ENCODE results near the gene CCL8. TPM values are rescaled to one million over a fixed set of nuclear protein-coding genes. Genes with fewer than 3 reads are reported as not detected.

The CCL8 gene
- total and polyA plus RNA-seq, 10 of the 15 experiments (the other 5 are each of a cell fraction or from before 2014, with no cell fraction given): not detected

DNA sequence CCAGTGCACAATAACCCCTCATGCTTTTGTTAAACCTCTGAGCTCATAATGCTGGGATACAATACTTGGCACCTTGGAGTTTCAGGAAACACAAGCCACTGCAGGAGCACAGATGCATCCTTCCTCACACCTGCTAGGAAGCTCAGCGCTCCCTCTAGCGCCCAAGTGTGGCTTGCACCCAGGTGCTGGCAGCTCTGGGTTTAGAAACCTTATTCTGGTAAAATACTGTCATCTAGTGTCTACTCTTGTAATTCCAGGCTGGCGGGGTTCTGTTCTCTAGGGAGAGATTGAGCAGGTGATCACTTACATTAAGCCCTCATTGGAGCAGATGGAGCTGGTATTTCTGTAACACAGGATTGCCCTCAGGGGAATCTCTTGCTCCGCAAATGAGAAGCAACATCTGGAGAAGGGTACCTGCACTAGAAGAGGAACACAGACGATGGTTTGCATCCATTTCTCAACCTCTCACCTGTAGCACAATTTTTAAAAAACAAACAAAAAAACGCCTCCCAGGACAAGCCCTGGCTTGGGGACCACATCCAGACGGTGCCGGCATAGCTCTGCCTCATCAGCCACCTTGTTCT, 42.3 kb downstream of the CCL8 start (continued):
- TF ChIP-seq, protein P1, sequence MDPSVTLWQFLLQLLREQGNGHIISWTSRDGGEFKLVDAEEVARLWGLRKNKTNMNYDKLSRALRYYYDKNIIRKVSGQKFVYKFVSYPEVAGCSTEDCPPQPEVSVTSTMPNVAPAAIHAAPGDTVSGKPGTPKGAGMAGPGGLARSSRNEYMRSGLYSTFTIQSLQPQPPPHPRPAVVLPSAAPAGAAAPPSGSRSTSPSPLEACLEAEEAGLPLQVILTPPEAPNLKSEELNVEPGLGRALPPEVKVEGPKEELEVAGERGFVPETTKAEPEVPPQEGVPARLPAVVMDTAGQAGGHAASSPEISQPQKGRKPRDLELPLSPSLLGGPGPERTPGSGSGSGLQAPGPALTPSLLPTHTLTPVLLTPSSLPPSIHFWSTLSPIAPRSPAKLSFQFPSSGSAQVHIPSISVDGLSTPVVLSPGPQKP (IDR thresholded peaks at IDR 0.05; ENCODE audit: low read depth, low read length): no peak
- TF ChIP-seq EGR1 (IDR thresholded peaks at IDR 0.05; ENCODE audit: borderline replicate concordance in 1 of 2, low read depth in 2 of 2, low read length in 2 of 2): no peak
- TF ChIP-seq, protein P2, sequence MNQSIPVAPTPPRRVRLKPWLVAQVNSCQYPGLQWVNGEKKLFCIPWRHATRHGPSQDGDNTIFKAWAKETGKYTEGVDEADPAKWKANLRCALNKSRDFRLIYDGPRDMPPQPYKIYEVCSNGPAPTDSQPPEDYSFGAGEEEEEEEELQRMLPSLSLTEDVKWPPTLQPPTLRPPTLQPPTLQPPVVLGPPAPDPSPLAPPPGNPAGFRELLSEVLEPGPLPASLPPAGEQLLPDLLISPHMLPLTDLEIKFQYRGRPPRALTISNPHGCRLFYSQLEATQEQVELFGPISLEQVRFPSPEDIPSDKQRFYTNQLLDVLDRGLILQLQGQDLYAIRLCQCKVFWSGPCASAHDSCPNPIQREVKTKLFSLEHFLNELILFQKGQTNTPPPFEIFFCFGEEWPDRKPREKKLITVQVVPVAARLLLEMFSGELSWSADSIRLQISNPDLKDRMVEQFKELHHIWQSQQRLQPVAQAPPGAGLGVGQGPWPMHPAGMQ (IDR thresholded peaks at IDR 0.05; ENCODE audit: borderline replicate concordance): no peak
- no peak for TF ChIP-seq NR2C1 (IDR thresholded peaks at IDR 0.05)
- TF ChIP-seq, protein P3, sequence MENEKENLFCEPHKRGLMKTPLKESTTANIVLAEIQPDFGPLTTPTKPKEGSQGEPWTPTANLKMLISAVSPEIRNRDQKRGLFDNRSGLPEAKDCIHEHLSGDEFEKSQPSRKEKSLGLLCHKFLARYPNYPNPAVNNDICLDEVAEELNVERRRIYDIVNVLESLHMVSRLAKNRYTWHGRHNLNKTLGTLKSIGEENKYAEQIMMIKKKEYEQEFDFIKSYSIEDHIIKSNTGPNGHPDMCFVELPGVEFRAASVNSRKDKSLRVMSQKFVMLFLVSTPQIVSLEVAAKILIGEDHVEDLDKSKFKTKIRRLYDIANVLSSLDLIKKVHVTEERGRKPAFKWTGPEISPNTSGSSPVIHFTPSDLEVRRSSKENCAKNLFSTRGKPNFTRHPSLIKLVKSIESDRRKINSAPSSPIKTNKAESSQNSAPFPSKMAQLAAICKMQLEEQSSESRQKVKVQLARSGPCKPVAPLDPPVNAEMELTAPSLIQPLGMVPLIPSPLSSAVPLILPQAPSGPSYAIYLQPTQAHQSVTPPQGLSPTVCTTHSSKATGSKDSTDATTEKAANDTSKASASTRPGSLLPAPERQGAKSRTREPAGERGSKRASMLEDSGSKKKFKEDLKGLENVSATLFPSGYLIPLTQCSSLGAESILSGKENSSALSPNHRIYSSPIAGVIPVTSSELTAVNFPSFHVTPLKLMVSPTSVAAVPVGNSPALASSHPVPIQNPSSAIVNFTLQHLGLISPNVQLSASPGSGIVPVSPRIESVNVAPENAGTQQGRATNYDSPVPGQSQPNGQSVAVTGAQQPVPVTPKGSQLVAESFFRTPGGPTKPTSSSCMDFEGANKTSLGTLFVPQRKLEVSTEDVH (IDR thresholded peaks at IDR 0.05; ENCODE audit: low read depth, partially characterized antibody): no peak
- TF ChIP-seq, protein P4, sequence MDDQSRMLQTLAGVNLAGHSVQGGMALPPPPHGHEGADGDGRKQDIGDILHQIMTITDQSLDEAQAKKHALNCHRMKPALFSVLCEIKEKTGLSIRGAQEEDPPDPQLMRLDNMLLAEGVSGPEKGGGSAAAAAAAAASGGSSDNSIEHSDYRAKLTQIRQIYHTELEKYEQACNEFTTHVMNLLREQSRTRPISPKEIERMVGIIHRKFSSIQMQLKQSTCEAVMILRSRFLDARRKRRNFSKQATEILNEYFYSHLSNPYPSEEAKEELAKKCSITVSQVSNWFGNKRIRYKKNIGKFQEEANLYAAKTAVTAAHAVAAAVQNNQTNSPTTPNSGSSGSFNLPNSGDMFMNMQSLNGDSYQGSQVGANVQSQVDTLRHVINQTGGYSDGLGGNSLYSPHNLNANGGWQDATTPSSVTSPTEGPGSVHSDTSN (IDR thresholded peaks at IDR 0.05; ENCODE audit: insufficient replicate concordance, low read depth, low read length): no peak
